Measurements from ENCODE around the gene TXNRD3.

Gene TXNRD3

DNA sequence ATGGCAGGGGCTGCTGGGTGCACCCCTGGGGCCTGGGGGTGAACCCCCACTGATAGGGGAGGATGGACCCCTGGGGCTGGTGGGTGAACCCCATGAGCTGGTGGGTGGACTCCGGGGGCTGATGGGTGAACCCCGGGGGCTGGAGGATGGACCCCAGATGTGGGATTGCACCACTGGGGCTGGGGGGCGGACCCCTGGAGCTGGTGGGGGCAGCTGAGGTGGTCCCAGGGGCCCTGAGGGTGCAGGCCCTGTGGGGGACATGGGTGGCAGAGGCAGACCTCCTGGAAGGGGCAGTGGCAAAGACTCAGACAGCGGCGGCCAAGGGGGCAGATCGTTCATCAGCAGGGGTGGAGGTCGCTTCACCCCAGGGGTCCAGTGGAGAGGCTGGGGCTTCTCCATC lies 17.4 kb upstream of the TXNRD3 start:
- no peak for DNase-seq (ENCODE audit: low spot score)

DNA sequence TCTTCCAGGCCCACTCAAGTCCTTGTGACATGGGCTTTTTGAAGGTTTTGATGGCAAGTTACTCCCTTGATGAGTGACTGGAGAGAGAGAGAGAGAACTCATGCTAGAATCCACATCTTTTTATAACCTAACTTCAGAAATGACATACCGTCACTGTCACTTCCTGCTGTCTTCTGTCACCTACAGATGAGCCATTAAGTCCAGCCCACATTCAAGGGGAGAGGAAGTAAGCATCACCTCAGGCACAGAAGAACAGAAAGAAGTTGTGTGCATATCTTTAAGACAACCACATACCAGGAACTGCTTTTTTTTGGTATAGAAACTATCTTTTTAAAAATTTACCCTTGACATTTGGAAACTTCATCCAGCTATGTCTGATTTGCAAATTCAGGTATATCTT lies 16.6 kb upstream of the TXNRD3 start:
- DNase-seq (ENCODE audit: low spot score) = no peak

DNA sequence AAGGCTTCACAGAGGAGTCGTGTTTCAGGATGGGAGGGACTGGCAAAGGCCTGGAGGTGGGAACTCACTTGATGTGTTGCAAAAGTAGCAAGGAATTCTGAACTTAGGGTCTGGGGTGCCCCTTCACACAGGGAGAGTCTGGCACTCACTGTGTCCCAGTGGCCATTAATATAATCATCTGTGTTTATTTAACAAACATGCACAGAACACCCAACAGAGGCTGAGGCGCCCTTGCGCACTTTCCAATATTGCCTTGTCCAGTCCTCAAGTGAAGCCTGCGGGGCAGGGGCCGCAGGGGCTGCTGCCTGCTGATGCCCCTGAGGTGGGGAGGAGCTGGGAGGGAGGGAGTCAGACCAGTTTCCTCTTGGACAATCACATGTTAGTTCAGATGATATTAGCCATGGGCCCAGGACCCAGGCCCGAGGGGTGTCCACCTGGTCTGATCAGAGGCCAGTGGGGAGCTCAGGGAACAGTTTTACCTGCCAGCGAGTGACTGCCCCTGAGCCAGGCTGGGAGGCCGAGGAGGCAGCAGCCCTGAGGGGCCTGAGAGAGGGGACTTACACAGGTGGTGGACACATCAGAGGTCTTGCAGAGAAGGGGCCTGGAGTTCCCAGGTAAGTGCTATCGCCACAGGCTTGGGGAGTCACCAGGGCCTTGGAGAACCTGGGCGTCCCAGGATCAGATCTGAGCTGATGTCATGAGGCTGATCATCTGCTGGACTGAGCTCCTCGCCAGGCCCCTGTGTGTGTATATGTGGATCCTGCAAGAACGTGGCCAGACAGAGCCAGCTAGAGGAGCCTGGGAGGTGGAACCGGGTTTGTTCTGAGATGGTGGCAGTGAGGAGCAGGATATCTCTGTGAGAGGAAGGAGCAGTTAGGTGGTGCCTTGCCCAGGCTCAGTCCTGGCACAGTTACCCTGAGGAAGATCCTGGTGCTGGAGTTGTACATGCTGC lies 13.8 kb upstream of the TXNRD3 start:
- DNase-seq (ENCODE audit: low spot score) = no peak

DNA sequence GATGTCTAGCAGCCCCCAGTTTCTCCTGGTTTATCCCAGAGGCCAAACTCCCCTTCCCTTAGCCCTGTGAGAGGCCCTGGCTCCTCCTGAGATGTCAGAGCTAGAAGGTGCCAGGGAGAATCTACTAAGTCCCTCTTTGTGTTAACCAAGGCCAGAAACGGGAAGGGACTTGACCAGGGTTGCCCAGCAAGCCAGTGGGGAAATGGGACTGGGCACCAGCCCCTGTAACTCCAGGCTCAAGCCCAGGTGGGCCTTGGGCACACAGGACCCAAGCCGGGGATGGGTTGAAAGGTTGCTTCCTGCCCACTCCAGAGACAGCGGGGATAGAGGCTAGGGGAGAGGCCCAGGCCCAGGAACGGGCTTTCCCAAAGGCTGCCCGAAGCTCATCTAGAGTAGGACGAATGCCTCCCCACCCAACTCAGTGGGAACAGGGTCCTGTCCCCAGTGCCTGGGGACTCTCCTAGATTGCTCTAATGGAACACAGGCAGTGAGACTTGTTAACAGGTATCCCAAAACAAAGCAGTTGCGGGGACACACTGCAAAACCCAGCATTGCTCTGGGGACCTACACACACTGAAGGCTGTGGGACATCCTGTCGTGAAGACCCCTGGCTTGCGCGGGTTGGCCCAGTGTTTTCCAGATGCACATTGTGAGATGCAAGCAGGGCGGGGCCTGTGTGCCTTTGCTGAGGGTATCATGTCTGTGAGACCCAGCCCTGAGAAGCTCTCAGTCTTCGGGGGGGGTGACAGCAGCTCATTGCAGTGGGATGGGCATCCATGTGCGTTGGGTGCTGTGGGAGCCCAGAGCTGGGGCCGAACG lies 12.9 kb upstream of the TXNRD3 start:
- DNase-seq (ENCODE audit: low spot score) = no peak

DNA sequence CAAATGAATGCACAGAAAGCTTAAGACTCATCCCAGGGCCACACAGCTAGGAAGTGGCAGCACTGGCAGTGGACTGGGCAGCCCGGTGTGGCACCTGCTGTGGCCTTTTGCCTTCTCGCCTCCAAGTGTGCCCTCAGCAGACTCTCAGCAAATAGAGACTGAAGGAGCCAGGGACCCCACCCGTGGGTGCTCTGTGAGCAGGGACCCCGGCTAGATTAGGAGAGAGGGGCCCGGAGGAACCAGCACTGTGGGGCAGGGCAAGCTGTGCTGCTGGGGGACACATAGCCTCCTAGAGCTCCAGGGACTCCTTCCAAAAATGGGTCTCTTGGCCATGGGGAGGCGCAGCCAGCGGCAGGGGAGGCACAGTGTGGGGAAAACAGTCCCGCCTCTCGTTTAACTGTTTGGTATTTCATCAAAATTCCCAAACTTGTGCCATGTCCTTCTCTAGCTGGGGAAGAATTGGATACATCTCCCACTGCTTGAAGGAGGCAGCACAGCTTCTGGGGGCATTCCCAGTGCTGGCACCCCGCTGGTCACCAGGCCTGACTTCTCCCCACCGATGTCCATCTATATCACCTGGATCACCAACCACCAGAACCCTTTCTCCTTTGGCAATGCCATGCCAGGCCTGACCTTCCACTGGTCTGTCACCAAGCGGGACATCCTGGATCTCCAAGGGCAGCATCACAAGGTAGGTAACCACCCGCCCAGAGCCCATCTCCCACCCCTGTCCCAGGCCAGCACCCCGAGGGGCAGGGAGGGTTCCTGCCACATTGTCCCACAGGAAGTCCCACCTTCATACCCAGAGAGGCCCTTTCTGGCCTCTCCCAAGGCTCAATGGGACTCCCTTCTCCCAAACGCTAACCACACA lies 12.0 kb upstream of the TXNRD3 start:
- no peak for DNase-seq (ENCODE audit: low spot score)

DNA sequence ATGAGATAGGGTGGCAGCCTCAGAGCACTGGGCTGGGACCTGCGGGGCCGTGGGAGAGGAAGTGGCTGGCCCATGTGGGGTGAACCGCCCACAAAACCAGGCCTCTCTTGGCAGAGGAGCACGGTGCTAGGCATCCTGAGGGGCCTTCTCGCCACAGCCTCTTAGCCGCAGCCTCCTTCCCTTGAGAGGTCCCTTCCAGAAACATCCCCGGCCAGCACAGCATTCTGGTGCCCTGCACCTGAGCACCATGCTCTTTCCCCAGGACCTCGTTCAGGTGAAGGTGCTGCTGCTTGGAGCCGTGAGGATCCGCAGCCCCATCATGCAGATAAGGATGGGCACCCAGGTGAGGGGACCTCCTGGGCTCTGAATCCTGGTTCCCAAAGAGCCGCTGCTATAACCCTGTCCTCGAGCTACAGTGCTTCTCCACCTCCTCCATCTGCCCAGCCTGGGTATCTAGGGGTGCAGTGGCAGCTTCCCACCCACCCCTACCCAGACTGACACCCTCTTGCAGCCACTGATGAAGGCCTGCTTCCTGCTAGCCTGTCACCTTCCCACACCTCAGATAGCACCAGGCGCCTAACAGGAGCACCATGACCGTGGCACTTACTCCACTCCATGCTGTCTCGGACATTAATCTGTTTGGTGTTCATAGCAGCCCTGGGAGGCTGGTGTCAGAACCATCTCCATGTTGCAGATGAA lies 11.2 kb upstream of the TXNRD3 start:
- no peak for DNase-seq (ENCODE audit: low spot score)

DNA sequence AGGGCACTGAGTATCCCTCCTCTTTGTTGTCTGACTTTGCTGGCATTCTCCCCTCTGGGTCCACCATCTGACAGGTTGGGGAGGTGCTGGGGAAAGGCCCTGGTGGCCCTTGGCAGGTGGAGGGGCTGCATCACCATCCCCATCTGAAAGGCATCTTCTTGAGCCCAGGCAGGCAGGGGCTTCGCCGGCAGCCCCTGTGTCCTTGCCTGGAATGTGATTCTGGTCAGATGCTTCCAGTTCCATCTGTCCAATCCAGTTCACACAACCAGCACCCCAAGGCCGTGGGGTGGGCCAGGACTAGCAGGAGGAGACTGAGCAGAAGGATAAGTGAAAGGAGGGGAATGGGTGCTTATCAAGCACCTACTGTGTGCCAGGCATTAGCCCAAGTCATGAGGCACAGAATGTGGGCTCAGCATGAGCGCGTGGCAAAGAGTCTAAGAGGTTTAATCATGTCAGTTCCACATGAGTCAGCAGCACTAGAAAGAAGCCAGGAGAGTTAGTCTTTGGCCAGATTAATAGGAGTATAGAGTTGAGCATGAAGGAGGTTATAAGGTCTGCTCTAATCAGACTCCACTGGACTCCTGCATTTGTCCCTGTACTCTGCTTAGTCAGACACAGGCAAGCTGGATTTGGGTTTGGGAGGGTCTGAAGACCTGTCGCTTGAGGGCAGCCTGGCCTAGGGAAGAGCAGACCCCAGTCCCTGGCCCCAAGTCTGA lies 10.5 kb upstream of the TXNRD3 start:
- no peak for DNase-seq (ENCODE audit: low spot score)

DNA sequence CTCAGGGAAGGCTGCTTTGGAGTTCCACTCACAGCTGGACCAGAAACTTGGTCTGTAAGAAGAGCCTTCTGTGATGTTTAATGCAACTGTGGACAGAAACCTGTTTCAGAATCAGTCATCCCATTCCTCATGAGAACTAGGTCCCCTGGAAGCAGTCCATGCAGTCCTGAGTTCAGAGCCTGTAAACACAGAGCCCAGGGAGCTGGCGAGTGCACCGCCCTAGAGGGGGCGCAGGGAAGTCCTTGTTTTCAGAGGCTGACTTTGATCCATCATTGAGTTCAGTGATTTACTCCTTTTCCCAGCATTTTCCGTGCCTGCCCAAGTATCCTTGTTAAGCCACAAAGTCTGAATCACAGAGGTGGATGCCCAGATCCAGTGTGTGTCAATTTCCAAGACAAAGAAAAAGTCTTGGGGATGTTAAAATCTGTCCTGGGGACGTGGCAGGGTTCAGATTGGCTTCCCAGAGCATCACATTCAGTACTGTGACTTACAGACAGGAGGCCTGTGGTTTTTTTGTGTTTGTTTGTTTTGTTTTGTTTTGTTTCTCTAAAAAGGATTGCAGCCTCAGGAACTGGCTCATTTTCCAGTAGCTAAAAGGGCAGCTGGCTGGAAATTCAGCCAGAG lies 9.8 kb upstream of the TXNRD3 start:
- no peak for DNase-seq (ENCODE audit: low spot score)

DNA sequence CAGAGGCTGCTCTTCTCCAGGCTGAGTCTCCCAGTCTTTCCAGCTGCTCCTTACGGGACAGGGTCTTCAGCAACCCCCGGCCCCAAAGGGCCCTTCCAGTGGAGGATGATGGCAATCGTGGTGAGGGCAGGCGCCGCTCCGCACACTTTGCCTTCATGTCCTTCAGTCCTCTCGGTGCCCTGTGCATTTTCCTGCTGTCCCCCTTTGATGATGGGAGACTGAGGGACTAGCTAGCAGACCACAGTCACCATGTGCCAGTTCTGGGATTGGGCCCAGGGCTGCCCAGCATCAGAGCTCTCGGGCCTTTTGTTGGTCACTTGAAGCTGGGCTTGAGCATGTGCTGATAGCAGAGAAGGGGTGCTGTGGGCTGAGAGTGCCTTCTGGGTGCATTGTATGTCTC lies 8.8 kb upstream of the TXNRD3 start:
- no peak for DNase-seq (ENCODE audit: low spot score)

DNA sequence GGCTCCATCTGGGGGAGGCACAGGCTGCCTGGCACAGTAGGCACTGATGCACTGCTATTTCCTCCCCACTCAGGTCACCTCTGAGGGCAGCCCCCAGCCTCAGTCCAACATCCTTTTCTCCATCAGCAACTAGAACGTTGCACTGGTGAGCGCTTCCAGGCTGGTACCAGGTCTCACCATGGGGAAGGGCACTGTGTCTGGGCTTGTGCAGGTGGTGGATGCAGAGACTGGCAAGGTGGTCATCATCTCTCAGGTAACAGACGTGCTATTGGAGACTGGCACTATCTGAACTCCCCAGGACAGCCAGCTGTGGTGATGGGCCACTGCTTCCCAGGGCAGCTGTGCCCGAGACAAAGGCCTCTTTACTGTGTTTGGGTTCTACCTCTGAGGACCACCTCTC lies 8.3 kb upstream of the TXNRD3 start:
- no peak for DNase-seq (ENCODE audit: low spot score)

DNA sequence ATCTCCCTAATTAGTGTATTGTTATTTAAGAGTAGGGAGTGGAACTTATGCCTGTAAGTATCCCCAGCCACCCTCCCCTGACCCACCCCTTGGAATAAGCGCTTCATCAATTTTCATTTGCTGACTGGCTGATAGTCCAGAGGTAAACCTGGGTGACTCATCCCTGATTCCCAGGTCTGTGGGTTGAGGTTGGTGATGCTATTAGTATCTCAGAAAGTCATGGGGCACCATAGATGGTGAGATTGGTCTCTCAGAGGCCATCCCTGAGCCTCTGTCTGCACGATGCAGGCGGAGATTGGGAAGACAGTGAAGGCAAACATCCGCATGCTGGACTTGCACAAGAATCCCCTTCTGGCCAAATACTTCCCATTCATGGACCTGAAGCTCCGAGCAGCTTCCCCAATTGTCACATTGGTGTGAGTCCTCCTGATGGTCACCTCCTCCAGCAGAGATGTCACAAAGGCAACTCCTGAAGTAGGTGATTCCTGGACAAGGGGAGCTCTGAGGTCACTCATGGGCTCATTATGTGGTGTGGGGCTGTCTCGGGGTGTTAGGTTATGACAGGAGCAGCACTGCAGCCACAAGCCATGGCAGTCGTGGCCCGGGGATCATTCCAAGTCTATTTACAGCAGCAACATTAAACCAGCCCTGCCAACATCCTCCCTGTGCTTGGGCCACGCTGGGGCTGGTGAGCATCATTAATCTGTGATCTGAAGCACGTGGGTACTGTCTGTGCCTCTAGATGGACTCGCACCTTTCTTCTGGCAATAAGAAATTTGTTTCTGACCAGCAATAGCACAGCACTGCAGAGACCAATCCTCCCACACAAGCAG lies 6.8 kb upstream of the TXNRD3 start:
- no peak for DNase-seq (ENCODE audit: low spot score)

DNA sequence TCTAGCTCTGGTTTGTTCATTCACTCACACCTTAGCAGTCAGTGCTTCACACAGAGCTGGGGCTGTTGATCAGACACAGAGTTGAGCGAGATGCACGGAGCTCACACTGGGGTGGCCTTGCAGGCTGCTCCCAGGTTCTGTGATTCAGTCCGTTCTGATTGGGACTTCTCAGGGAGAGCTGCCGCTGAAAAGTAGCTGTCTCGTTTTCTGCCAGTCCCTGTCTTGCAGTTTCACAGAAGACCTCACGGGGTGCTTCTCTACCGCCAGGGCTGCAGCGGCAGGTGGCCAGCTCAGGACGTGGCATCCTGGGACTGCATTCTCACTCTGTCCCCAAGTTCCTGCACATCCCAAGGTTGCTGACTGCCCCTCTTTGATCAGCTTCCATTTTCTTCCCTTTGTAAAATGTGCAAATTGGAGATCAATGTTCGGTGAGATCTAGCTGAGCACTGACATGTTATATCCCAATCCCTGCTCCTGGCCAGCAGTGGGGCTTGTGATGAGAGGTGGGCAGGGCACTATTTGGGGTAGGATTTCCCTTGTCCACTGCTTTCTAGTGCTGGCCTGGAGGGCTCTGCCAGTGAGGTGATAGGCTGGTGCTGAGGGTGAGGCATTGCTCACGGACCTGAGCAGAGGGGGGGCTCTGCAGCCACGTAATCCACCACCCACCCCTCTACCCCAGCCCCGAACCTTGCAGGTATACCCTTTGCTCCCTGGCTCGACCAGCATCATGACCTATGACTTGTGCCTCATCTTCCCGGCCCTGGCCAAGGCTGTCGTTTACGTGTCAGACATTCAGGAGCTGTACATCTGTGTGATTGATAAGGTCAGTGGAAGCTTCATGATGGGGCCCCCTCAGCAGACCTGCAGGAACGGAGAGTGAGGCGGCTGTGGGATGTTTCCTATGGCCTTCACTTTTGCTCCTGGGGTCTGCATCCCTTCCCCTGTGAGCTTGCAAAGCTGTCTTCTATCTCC lies 5.3 kb upstream of the TXNRD3 start:
- DNase-seq (ENCODE audit: low spot score) = no peak

DNA sequence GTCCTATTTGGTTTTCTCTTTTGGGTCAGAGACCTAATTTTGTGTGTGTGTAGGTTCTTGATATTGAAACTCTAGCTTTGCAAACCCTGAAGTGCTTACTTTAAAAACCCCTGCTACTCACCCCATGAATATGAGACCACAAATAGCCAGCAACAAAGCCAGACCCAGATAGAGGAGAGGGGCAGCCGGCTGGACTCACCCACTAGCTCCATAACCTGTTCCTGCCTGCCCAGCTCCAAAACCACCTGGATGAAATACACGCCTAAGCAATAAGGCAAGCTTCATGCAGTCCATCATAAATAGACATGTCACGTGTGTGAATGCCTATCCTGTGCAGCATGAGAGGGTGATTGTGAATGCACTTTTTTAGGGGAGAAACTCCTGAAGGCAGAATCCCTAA lies 3.7 kb upstream of the TXNRD3 start:
- no peak for DNase-seq (ENCODE audit: low spot score)

DNA sequence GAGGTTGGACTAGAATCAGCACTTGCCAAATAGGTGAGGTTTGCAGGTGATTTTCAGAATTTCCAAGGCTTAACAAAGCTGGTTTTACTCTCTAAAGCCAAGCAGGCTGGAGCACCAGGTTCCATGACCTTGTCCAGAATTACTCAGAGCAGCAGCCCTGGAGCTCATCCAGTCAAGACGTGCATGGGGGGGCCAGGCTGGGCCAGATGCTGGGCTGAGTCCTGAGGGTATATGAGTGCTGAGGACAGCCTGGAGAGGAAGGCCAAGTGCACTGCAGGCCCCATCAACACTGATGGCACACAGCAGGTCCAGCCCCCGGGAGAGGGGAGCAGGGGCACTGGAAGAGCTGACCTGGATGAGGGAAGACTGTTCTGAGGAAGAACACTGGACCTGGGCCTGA lies 3.0 kb upstream of the TXNRD3 start:
- no peak for DNase-seq (ENCODE audit: low spot score)

DNA sequence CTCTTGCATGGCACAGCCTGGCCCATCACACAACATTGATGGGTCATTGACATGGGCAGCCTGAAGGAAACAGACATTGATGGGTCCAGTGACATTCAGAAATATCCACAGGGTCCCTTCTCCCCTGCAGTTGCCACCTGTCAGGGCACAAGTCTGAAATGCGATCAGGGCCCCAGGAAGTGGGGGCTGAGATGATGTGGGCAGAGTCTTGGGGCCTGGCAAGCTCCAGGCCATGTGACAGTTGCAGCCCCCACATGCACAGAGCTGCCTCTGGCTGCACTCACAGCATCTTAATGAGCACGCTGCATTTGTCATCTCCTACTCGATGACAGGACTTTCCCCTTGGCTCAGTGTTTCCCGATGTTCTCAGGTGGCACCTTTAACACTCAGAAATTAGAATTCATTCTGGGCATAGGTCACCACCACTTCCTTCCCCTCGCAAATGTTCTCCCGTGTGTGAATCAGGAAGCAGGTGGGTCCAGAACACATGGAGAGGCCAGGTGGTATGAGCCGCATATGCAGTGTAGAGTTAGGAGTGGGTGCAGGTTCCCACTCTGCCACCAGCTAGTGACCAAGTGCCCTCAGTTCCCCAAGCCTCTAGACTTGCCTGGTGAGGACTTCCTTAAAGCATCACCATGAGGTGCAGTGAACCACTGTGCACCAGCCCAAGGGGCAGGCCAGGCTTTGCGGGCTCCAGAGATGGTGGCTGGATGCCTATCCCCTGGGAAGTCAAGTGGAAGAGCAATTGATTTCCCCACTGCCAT lies 1.6 kb upstream of the TXNRD3 start:
- DNase-seq (ENCODE audit: low spot score) = no peak

DNA sequence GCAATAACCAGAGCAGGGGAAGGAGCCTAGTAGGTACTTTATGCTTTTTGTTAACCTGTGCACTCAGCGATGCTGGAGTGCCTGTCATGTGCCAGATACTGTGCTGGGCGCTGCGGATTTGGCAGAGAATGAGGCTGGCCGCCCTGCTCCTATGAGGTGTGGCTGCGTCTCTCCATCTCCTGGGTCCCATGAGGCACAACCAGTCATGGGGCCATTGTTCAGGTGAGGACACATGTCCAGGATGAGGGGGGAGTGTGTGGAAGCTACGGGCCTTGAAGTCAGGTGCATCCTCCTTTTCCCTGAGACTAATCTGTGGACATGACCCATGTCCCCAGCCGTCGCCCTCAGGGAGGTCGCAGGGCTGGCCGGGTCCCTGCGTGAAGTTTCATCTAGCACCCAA lies 963 bp upstream of the TXNRD3 start:
- DNase-seq (ENCODE audit: low spot score) = no peak

DNA sequence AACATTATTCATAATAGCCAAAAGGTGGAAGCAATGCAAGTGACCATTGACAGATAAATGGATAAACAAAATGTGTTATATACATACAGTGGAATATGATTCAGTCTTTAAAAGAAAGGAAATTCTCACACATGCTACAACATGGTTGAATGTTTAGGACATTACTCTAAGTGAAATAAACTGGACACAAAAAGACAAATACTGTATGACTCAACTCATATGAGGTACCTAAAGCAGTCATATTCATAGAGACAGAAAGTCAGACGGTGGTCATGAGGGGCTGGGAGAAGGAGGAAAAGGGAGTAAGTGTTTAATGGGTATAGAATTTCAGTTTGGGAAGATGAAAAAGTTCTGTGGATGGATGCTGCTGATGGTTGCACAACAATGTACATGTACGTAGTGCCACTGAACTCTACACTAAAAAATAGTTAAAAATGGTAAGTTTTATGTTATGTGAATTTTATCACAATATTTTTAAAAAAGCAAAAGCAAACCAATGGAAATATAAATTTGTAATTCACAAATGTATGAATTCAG lies 5.3 kb downstream of the TXNRD3 start:
- DNase-seq (ENCODE audit: low spot score) = no peak

Data from germinal center (tissue), 1 donor.